ENCODE data around the gene RNF182. TPM values are rescaled to one million over a fixed set of nuclear protein-coding genes. Genes with fewer than 3 reads are reported as not detected.

The RNF182 gene
- total RNA-seq, 2 donors from 2014 or later: 3.2 TPM; not detected in 1

- Histone ChIP-seq H3K4me1 (replicated peaks) (no peaks in the 10 kb centered on the region), H3K27me3 (replicated peaks; ENCODE audit: insufficient read depth) (peaks cover 4% of the 10 kb centered on the region), H3K9me3 (no peaks in the 10 kb centered on the region), H3K4me3 (no peak overlapping the region), H3K36me3 (no peaks in the 10 kb centered on the region), H3K27ac (no peak overlapping the region)
- no peak for TF ChIP-seq POLR2A (IDR thresholded peaks at IDR 0.05)
- TF ChIP-seq CTCF (IDR thresholded peaks at IDR 0.05): no peak
- TF ChIP-seq POLR2AphosphoS5 (IDR thresholded peaks at IDR 0.05): no peak
- intact Hi-C loops (cut with DNase I): no loop called here
- DNase-seq (ENCODE audit: low spot score): no peak
- WGBS: 94% methylated on average over 4 of the region's 4 CpGs
Observed at GRCh38 chr6:13986700-13987399, 62.1 kb downstream of the RNF182 start.

- Histone ChIP-seq H3K27ac (no peak overlapping the region), H3K4me1 (replicated peaks) (no peaks in the 10 kb centered on the region), H3K36me3 (no peaks in the 10 kb centered on the region), H3K4me3 (no peak overlapping the region), H3K9me3 (no peaks in the 10 kb centered on the region), H3K27me3 (replicated peaks; ENCODE audit: insufficient read depth) (peaks cover under 1% of the 10 kb centered on the region)
- intact Hi-C loops (cut with DNase I): no loop called here
- no peak for TF ChIP-seq POLR2AphosphoS5 (IDR thresholded peaks at IDR 0.05)
- TF ChIP-seq POLR2A (IDR thresholded peaks at IDR 0.05): no peak
- no peak for TF ChIP-seq CTCF (IDR thresholded peaks at IDR 0.05)
- DNase-seq (ENCODE audit: low spot score): no peak
- WGBS: 91% methylated on average over 11 of the region's 11 CpGs
Observed at GRCh38 chr6:13987400-13987865, 62.7 kb downstream of the RNF182 start.

- no peaks in the 10 kb centered on the region for H3K36me3 ChIP-seq
- 84% methylated on average over 5 of the region's 5 CpGs for WGBS
- H3K4me1 ChIP-seq (replicated peaks): no peaks in the 10 kb centered on the region
- intact Hi-C loops (cut with DNase I): no loop called here
- no peak overlapping the region for H3K4me3 ChIP-seq
- TF ChIP-seq POLR2AphosphoS5 (IDR thresholded peaks at IDR 0.05) (no peak), CTCF (IDR thresholded peaks at IDR 0.05) (no peak), POLR2A (IDR thresholded peaks at IDR 0.05) (no peak)
- H3K27ac ChIP-seq: no peak overlapping the region
- no peaks in the 10 kb centered on the region for H3K27me3 ChIP-seq (replicated peaks; ENCODE audit: insufficient read depth)
- DNase-seq (ENCODE audit: low spot score): no peak
- H3K9me3 ChIP-seq: no peaks in the 10 kb centered on the region
Observed at GRCh38 chr6:13988049-13988738, 63.4 kb downstream of the RNF182 start.

GRCh38 chr6:13988908-13989307, 64.2 kb downstream of the RNF182 start:
- Histone ChIP-seq H3K4me1 (replicated peaks) (no peaks in the 10 kb centered on the region), H3K27ac (no peak overlapping the region), H3K36me3 (no peaks in the 10 kb centered on the region), H3K9me3 (no peaks in the 10 kb centered on the region), H3K4me3 (no peak overlapping the region), H3K27me3 (replicated peaks; ENCODE audit: insufficient read depth) (no peaks in the 10 kb centered on the region)
- intact Hi-C loops (cut with DNase I): no loop called here
- no peak for TF ChIP-seq POLR2AphosphoS5 (IDR thresholded peaks at IDR 0.05)
- DNase-seq (ENCODE audit: low spot score): no peak
- WGBS: 77% methylated on average over 2 of the region's 2 CpGs

GRCh38 chr6:13989496-13990144, 64.9 kb downstream of the RNF182 start:
- Histone ChIP-seq H3K27ac (no peak overlapping the region), H3K4me1 (replicated peaks) (no peaks in the 10 kb centered on the region), H3K4me3 (no peak overlapping the region), H3K27me3 (replicated peaks; ENCODE audit: insufficient read depth) (no peaks in the 10 kb centered on the region), H3K9me3 (no peaks in the 10 kb centered on the region), H3K36me3 (no peaks in the 10 kb centered on the region)
- WGBS: 51% methylated on average over 7 of the region's 7 CpGs
- no peak for DNase-seq (ENCODE audit: low spot score)
- intact Hi-C loops (cut with DNase I): no loop called here
- TF ChIP-seq CTCF (IDR thresholded peaks at IDR 0.05) (no peak), POLR2AphosphoS5 (IDR thresholded peaks at IDR 0.05) (no peak), POLR2A (IDR thresholded peaks at IDR 0.05) (no peak)

All from prostate gland (tissue), 2 donors.